ENCODE results near the gene PLCL2.

DNA sequence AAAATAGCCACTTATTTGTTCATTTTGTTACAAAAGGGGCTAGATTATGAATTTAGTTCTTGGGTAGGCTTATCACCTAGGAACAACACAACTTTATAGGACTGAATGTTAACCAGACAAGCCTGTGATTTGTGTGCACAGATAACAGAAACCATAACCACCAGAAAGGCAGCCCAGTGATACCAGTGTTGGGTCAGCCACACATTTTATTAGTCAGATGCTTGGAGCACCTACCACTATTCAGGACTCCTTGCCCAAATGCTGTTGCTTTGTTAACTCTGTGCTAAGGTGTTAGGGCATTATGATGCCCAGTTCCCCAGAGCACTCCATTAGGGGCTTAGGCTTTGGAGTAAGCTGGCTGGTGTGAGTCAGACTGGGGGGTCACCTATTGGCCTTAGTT is 22.5 kb downstream of the PLCL2 start:
- no peak for TF ChIP-seq POLR2A (IDR thresholded peaks at IDR 0.05; ENCODE audit: low read depth, low read length)
- TF ChIP-seq, protein P1, sequence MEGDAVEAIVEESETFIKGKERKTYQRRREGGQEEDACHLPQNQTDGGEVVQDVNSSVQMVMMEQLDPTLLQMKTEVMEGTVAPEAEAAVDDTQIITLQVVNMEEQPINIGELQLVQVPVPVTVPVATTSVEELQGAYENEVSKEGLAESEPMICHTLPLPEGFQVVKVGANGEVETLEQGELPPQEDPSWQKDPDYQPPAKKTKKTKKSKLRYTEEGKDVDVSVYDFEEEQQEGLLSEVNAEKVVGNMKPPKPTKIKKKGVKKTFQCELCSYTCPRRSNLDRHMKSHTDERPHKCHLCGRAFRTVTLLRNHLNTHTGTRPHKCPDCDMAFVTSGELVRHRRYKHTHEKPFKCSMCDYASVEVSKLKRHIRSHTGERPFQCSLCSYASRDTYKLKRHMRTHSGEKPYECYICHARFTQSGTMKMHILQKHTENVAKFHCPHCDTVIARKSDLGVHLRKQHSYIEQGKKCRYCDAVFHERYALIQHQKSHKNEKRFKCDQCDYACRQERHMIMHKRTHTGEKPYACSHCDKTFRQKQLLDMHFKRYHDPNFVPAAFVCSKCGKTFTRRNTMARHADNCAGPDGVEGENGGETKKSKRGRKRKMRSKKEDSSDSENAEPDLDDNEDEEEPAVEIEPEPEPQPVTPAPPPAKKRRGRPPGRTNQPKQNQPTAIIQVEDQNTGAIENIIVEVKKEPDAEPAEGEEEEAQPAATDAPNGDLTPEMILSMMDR (IDR thresholded peaks at IDR 0.05; ENCODE audit: extremely low read depth in 1 of 2, insufficient read depth in 1 of 2, low read depth in 1 of 2, low read length in 2 of 2), result no peak
- TF ChIP-seq FOS (IDR thresholded peaks at IDR 0.05; ENCODE audit: borderline replicate concordance, insufficient read depth, low read length), result no peak
- no peak for TF ChIP-seq MYC (IDR thresholded peaks at IDR 0.05; ENCODE audit: low read depth, low read length)
- TF ChIP-seq EZH2 (IDR thresholded peaks at IDR 0.05; ENCODE audit: borderline replicate concordance, low read depth, low read length, severe bottlenecking), result no peak
- no peak for TF ChIP-seq JUN (IDR thresholded peaks at IDR 0.05; ENCODE audit: borderline replicate concordance, insufficient read depth, insufficient read length, low read depth)
